Vagina (tissue), 2 donors: ENCODE results near the gene SCAPER.
"Not testable (repeated sequence)": the region's sequence is repeated elsewhere in the genome, so short reads cannot be mapped to it uniquely, and the experiment has no call there.

Experiments
- POLR2AphosphoS5 ChIP-seq, 2 donors: sonication (generic); formaldehyde crosslinking; IDR thresholded peaks; one replicate each; pipeline ENCODE4 v1.9.0; 2017; ENCODE audit warnings: antibody characterized with exemption in 2 of 2, mild to moderate bottlenecking in 2 of 2, low read depth in 1 of 2; ENCODE audit not compliant: insufficient read depth in 1 of 2
- TF ChIP-seq, protein P1 (sequence below), 3 experiments: fragments of 450-650 bp in 2 of 3; fragments of 200-600 bp in 1 of 3; sonication (generic) in 1 of 3; IDR thresholded peaks; one replicate each; pipeline ENCODE4 v1.5.1; 2017 to 2019; ENCODE audit warnings: antibody characterized with exemption in 3 of 3, mild to moderate bottlenecking in 2 of 3, moderate library complexity in 2 of 3

- TF ChIP-seq, protein P1, sequence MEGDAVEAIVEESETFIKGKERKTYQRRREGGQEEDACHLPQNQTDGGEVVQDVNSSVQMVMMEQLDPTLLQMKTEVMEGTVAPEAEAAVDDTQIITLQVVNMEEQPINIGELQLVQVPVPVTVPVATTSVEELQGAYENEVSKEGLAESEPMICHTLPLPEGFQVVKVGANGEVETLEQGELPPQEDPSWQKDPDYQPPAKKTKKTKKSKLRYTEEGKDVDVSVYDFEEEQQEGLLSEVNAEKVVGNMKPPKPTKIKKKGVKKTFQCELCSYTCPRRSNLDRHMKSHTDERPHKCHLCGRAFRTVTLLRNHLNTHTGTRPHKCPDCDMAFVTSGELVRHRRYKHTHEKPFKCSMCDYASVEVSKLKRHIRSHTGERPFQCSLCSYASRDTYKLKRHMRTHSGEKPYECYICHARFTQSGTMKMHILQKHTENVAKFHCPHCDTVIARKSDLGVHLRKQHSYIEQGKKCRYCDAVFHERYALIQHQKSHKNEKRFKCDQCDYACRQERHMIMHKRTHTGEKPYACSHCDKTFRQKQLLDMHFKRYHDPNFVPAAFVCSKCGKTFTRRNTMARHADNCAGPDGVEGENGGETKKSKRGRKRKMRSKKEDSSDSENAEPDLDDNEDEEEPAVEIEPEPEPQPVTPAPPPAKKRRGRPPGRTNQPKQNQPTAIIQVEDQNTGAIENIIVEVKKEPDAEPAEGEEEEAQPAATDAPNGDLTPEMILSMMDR (IDR thresholded peaks at IDR 0.05): not testable (repeated sequence)
- not testable (repeated sequence) for TF ChIP-seq POLR2AphosphoS5 (IDR thresholded peaks at IDR 0.05; ENCODE audit: insufficient read depth in 1 of 2, low read depth in 1 of 2)
These were observed 607.2 kb downstream of the SCAPER start for GRCh38 chr15:76297951-76298350.
